ENCODE measurements around the gene TOP2A. TPM values are rescaled to one million over a fixed set of nuclear protein-coding genes. Genes with fewer than 3 reads are reported as not detected.

TOP2A gene
- total RNA-seq, 4 donors from 2014 or later, result 0.75 to 8.5 (median 3.7) TPM

DNA sequence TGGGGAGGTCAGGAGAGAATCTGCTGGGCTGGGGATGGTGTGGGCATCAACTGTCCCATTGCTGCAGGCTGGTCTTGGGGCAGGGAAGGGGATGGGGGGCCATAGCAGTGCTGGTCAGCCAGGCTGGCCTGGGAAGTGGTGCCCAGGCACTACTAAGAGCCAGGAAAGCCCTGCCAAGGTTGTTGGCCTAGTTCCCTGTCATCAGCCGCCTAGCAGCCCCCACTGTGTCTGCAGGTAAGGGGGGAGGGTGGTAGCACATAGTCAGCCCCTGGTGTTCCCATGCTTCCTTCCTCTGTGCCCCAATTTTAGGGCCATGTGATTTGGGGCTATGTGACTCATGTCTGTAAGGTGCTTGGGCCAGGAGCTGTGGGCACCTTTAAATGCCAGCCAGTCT is 70.9 kb downstream of the TOP2A start:
- TF ChIP-seq, protein P1, sequence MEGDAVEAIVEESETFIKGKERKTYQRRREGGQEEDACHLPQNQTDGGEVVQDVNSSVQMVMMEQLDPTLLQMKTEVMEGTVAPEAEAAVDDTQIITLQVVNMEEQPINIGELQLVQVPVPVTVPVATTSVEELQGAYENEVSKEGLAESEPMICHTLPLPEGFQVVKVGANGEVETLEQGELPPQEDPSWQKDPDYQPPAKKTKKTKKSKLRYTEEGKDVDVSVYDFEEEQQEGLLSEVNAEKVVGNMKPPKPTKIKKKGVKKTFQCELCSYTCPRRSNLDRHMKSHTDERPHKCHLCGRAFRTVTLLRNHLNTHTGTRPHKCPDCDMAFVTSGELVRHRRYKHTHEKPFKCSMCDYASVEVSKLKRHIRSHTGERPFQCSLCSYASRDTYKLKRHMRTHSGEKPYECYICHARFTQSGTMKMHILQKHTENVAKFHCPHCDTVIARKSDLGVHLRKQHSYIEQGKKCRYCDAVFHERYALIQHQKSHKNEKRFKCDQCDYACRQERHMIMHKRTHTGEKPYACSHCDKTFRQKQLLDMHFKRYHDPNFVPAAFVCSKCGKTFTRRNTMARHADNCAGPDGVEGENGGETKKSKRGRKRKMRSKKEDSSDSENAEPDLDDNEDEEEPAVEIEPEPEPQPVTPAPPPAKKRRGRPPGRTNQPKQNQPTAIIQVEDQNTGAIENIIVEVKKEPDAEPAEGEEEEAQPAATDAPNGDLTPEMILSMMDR (IDR thresholded peaks at IDR 0.05; ENCODE audit: low read depth), result no peak

DNA sequence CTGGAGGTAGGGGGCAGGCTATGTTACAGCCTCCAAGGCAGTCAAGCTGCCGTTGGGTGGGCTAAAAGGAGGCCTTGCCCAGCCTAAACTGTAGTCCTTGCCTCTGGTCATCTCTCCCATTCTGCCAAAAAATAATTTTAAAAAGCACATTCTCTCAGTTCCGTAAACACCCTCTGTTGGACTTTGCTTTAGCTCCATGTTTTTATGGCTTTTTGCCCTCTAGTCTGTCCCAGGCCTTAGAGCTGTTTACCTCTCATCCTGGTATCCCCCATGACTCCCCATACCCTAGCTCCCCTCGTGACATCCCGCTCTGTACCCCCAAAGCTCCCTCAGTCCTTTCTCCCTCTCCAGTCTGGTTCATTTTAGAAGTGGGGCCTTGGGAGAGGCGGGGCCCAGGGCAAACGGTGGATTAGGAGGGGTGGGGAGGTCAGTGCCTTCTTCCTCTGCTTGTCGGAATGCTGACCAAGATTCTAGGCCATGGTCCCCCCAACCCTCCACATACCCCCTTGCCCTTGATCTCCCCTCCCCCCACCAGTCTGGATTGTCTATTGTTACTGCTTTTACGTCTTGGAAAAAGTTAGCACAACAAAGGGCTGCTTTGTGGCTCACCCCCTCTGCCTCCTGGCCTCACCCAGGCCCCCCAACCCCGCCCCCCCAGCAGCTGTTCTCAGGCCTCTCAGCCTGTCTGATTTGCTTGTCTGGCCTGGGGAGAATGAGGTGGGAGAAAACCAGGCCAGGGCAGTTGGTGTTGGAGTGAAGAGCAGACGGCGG is 71.5 kb downstream of the TOP2A start:
- TF ChIP-seq, protein P1 (IDR thresholded peaks at IDR 0.05; ENCODE audit: low read depth), result no peak

DNA sequence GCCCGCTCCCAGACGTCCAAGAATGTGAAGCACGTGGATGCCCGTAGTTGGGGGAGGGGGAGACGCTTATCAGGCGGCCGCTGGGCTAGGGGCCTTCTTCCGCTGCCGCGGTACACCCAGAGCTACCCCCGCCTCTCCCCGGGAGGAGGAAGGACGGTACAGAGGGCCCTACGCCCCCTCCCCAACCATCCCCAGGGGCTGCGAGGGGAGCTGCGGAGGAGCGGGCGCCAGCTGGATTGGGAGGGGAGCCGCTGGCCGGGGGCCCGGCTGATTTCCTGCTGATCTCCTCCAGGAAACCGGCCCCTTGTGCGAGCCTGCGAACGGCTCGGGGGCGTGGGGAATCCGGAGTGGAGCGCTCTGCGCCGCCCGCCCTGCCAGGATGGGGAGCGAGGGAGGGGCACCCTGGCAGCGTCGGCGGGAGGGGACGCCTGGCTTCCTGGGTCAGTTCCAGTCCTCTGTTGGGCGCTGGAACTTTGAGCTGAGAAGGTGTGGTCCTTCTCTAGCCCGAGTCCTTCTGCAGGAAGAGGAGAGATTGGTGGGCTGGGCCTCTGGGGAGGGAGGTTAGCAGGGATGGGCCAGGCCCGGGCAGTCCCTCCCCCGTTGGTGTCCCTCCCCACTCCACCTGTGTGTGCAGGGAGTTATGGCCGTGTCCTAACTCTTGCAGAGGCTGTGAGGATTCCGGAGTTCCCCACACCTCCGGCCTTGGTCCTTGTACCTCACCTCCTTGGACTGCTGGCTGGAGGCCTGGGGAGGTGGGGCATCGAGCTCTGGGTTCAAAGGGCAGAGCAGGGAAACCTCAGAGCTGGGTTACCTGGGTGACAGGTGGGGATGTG is 72.3 kb downstream of the TOP2A start:
- TF ChIP-seq, protein P1 (IDR thresholded peaks at IDR 0.05; ENCODE audit: low read depth), result no peak

DNA sequence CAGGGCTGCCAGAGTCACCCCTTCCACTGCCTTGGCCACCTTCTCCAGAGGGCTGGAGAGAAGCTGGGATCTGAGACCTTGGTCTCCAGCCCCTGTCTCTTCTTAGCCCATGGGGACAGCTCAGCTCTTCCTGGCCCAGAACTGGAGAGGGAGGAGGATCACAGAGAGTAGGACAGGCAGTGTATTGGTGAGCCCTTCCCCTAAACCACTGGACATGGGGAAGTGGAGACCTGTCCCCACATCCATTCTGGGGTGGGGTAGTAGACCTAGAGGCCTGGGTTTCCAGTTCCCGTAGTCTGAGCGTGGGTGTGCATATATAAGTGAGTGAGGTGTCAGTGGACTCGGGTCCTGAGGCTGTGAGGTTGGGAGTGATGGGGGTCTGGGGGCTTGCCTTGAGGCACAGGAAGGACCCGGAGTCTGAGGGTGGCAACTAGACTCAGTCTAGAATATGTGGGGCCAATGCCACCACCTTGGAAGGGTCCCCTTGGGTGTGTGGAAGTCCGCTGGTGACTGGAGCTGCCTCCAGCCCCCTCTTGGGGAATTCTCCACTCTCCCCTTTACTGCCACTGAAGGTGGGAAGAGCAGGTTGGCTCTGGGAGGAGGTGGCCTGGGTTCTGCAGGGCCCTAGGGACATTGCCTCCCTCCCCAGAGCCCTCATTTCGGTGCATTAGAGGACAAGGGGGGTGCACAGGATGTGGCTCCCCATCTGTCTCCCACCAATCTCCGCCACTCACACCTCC is 73.1 kb downstream of the TOP2A start:
- TF ChIP-seq, protein P1 (IDR thresholded peaks at IDR 0.05; ENCODE audit: low read depth), result no peak

DNA sequence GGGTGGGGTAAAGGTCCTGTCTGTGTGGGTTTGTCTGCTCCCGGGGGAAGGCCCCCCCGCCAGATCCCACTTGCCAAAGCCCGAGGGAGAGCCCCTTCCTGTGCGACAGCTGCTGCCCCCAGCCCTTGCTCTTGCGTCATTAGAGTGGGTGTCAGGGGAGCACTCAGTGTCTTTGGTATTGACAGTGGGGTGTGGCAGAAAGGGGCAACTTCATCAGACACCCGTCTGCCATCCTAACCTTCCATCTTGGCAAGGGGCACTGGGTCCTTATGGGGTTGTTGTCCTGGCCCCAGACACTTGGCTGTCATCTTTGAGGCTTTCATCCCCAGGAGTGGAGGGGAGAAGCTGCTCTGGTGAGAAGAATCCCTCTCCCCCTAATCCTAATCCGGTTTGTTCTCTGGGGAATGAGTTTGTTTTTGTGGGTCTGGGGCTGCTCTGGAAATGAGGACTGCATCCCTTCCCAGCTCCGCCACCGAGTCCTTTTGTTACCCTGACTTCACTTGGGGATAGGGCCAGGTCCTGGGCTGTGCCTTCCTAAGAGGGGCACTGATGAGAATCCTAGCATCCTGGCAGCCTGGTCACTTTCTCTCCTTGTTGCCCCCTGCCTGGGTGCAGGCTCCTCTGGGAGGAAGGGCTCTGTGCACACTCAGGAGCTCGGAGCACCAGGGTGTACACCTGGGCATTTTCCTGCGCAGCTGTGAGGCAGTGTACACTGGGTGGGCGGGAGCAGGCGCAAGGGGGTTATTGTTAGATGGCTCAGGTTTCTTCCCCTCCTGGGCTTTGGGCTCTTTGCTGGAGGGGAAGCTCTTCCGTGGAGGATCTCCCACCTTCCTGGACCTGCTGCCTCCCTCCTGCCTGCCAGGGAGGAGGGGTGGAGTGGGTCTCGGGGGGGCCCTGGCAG is 74.2 kb downstream of the TOP2A start:
- TF ChIP-seq, protein P1 (IDR thresholded peaks at IDR 0.05; ENCODE audit: low read depth), result no peak

DNA sequence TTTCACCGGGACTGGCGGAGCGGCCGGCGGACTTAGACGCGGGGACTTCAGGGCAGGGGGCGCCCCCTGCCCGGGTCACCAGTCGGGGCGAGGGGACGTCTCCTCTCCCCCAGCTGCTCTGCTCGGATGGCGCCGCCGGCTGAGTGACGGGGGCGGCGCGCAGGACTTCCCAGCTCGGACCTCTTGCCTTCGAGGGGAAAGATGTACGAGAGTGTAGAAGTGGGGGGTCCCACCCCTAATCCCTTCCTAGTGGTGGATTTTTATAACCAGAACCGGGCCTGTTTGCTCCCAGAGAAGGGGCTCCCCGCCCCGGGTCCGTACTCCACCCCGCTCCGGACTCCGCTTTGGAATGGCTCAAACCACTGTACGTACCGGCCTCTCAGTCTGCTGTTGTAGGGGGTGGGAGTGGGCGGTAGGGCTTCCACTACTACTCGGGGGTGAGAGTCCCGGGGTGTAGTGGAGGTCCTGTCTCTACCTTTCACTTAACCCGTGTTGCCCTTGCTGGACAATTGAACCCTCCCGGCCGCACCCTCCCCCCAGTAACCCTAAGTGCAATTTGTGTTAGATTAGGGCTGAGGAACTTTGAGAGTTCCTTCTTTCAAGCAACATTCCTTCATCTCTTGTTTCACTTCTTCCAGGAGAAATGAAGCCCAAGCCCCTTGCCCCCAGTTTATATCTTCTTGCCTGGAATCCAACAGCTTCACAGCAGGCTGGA is 75.0 kb downstream of the TOP2A start:
- TF ChIP-seq, protein P1 (IDR thresholded peaks at IDR 0.05; ENCODE audit: low read depth), result no peak
